HepG2 (cell line): ENCODE data around the gene MED25. TPM values are rescaled to one million over a fixed set of nuclear protein-coding genes. Genes with fewer than 3 reads are reported as not detected.

Experiments used
- CBX1 ChIP-seq: IDR thresholded peaks from one replicate; pipeline ENCODE4 v1.6.1; 2016; ENCODE audit warnings: antibody characterized with exemption, low read depth
- FLYWCH1 ChIP-seq: sonication (generic); formaldehyde crosslinking; IDR thresholded peaks from 2 replicates; pipeline ENCODE4 v1.8.1; 2023; ENCODE audit warnings: mild to moderate bottlenecking, missing genetic modification reagents
- HNF4G ChIP-seq, 2 experiments: sonication (generic) in 1 of 2; formaldehyde crosslinking in 1 of 2; IDR thresholded peaks; 2 replicates each; pipeline versions ENCODE4 v1.4.0 to v1.6.1; 2011 to 2020; ENCODE audit warnings: borderline replicate concordance in 2 of 2, low read depth in 2 of 2, mild to moderate bottlenecking in 2 of 2, low read length in 1 of 2, missing genetic modification reagents in 1 of 2, moderate library complexity in 1 of 2
- KMT2A ChIP-seq: sonication (generic); formaldehyde crosslinking; IDR thresholded peaks from 2 replicates; pipeline ENCODE4 v1.4.0; 2020; ENCODE audit warnings: missing genetic modification reagents
- NFYB ChIP-seq: sonication (generic); formaldehyde crosslinking; IDR thresholded peaks from 2 replicates; pipeline ENCODE4 v1.4.0; 2020; ENCODE audit warnings: missing genetic modification reagents
- PHF20 ChIP-seq: sonication (generic); formaldehyde crosslinking; IDR thresholded peaks from 2 replicates; pipeline ENCODE4 v1.5.0; 2020; ENCODE audit warnings: mild to moderate bottlenecking, missing genetic modification reagents
- ZBTB38 ChIP-seq: sonication (generic); formaldehyde crosslinking; IDR thresholded peaks from 2 replicates; pipeline ENCODE4 v1.5.1; 2020; ENCODE audit warnings: mild to moderate bottlenecking, missing genetic modification reagents
- ZNF143 ChIP-seq: sonication (generic); formaldehyde crosslinking; IDR thresholded peaks from 2 replicates; pipeline ENCODE4 v1.4.0; 2020; ENCODE audit warnings: missing genetic modification reagents
- ZNF180 ChIP-seq: sonication (generic); formaldehyde crosslinking; IDR thresholded peaks from 2 replicates; pipeline ENCODE4 v1.4.0; 2020; ENCODE audit warnings: low read depth, missing genetic modification reagents, borderline replicate concordance
- ZNF282 ChIP-seq: fragments of 450-650 bp; IDR thresholded peaks from 2 replicates; pipeline ENCODE4 v1.6.1; 2018; ENCODE audit not compliant: partially characterized antibody
- ZNF317 ChIP-seq: sonication (generic); formaldehyde crosslinking; IDR thresholded peaks from 2 replicates; pipeline ENCODE4 v1.5.0; 2020; ENCODE audit warnings: mild to moderate bottlenecking, missing genetic modification reagents
- ZNF350 ChIP-seq: sonication (generic); formaldehyde crosslinking; IDR thresholded peaks from 2 replicates; pipeline ENCODE4 v1.4.0; 2020; ENCODE audit warnings: mild to moderate bottlenecking, low read depth, missing genetic modification reagents, borderline replicate concordance
- ZNF501 ChIP-seq: sonication (generic); formaldehyde crosslinking; IDR thresholded peaks from 2 replicates; pipeline ENCODE4 v1.5.1; 2020; ENCODE audit warnings: mild to moderate bottlenecking, moderate library complexity, missing genetic modification reagents
- ZNF543 ChIP-seq: sonication (generic); formaldehyde crosslinking; IDR thresholded peaks from 2 replicates; pipeline ENCODE4 v1.4.0; 2020; ENCODE audit warnings: mild to moderate bottlenecking, missing genetic modification reagents
- ZNF782 ChIP-seq: sonication (generic); formaldehyde crosslinking; IDR thresholded peaks from 2 replicates; pipeline ENCODE4 v1.4.0; 2020; ENCODE audit warnings: missing genetic modification reagents, mild to moderate bottlenecking, borderline replicate concordance
- ZSCAN21 ChIP-seq: sonication (generic); formaldehyde crosslinking; IDR thresholded peaks from 2 replicates; pipeline ENCODE4 v1.8.0; 2022; ENCODE audit warnings: mild to moderate bottlenecking, missing genetic modification reagents, moderate library complexity, borderline replicate concordance
- polyA plus RNA-seq, 8 experiments: library from polyadenylated mRNA; depleted of rRNA in 3 of 8; stranded (reverse) in 7 of 8; unstranded in 1 of 8; fragments of >200 nt; fragmentation: Illumina TruSeq in 4 of 8; extraction: Trizol in 4 of 8; gene quantifications; 2 replicates each; pipeline versions ENCODE4 v1.2.1 to v1.2.3, GENCODE V29; 2011 to 2016; ENCODE audit warnings: low read depth in 4 of 8, missing spikeins in 1 of 8, mixed read lengths in 1 of 8; ENCODE audit not compliant: insufficient read depth in 1 of 8
- total RNA-seq, 5 experiments: library from RNA; depleted of rRNA; stranded (reverse); fragments of >200 nt; fragmentation: Illumina TruSeq; extraction: Trizol; gene quantifications; 2 replicates each; pipeline ENCODE4 v1.2.3, GENCODE V29; 2016; ENCODE audit warnings: low read depth in 1 of 5
- TF ChIP-seq, protein P1 (sequence below): IDR thresholded peaks from 2 replicates; pipeline ENCODE4 v1.6.1; 2016; ENCODE audit warnings: missing compliant biosample characterization, missing genetic modification reagents, borderline replicate concordance
- TF ChIP-seq, protein P2 (sequence below): sonication (generic); formaldehyde crosslinking; IDR thresholded peaks from 2 replicates; pipeline ENCODE4 v1.5.1; 2020; ENCODE audit warnings: mild to moderate bottlenecking, missing genetic modification reagents, moderate library complexity
- TF ChIP-seq, protein P3 (sequence below): sonication (generic); formaldehyde crosslinking; IDR thresholded peaks from 2 replicates; pipeline ENCODE4 v1.5.1; 2020; ENCODE audit warnings: missing genetic modification reagents, mild to moderate bottlenecking, borderline replicate concordance

The MED25 gene
- total and polyA plus RNA-seq, 2 of the 13 experiments (the other 11 are each of a cell fraction or from before 2014, with no cell fraction given): 11.1 to 15.1 TPM

DNA sequence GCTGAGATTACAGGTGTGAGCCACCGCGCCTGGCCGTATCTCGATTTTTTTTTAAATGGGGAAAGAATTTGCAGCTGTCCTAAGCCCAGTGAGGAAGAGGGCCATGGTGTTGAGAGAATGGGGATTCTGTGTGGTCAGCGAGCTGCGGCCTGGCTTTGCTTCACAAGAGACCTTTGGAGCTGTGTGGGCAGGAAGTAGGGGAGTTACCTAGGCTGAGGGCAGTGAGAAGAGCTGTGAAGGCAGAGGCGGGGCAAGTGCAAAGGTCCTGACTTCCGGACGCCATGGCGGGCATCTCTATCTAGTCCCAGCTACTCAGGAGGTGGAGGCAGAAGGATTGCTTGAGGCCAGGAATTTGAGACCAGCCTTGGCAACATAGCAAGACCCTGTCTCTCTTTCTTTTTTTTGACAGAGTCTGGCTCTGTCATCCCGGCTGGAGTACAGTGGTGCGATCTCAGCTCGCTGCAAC, 46.4 kb upstream of the MED25 start (continued):
- TF ChIP-seq ZNF180 (no peak), ZSCAN21 (CRISPR knock-in tag) (peak; percentile 43; the same call in 1 of the 2 replicates), NFYB (CRISPR knock-in tag) (peak; percentile 32; the same call in 1 of the 2 replicates), ZNF317 (CRISPR knock-in tag) (no peak), ZNF282 (no peak), FLYWCH1 (no peak), HNF4G (IDR thresholded peaks at IDR 0.05; ENCODE audit: borderline replicate concordance, low read depth, low read length) (peak; percentile 85), HNF4G (CRISPR knock-in tag; IDR thresholded peaks at IDR 0.05; ENCODE audit: borderline replicate concordance, low read depth) (peak; percentile 83; the same call in 1 of the 2 replicates), ZNF501 (CRISPR knock-in tag) (no peak), CBX1 (no peak), ZNF350 (CRISPR knock-in tag) (no peak), ZNF543 (CRISPR knock-in tag) (0 out of 2 replicates have a peak, but pooled peaks have one; percentile 25), PHF20 (CRISPR knock-in tag) (peak; percentile 81), ZNF143 (CRISPR knock-in tag) (0 out of 2 replicates have a peak, but pooled peaks have one; percentile 16), ZNF782 (CRISPR knock-in tag) (no peak), ZBTB38 (CRISPR knock-in tag) (peak; percentile 62; the same call in 1 of the 2 replicates), KMT2A (CRISPR knock-in tag) (peak; percentile 34; the same call in 1 of the 2 replicates)
- TF ChIP-seq, protein P1, sequence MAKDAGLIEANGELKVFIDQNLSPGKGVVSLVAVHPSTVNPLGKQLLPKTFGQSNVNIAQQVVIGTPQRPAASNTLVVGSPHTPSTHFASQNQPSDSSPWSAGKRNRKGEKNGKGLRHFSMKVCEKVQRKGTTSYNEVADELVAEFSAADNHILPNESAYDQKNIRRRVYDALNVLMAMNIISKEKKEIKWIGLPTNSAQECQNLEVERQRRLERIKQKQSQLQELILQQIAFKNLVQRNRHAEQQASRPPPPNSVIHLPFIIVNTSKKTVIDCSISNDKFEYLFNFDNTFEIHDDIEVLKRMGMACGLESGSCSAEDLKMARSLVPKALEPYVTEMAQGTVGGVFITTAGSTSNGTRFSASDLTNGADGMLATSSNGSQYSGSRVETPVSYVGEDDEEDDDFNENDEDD (CRISPR knock-in tag): peak; percentile 66; the same call in 1 of the 2 replicates
- TF ChIP-seq, protein P2, sequence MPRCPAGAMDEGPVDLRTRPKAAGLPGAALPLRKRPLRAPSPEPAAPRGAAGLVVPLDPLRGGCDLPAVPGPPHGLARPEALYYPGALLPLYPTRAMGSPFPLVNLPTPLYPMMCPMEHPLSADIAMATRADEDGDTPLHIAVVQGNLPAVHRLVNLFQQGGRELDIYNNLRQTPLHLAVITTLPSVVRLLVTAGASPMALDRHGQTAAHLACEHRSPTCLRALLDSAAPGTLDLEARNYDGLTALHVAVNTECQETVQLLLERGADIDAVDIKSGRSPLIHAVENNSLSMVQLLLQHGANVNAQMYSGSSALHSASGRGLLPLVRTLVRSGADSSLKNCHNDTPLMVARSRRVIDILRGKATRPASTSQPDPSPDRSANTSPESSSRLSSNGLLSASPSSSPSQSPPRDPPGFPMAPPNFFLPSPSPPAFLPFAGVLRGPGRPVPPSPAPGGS: peak; percentile 50; the same call in 1 of the 2 replicates
- TF ChIP-seq, protein P3, sequence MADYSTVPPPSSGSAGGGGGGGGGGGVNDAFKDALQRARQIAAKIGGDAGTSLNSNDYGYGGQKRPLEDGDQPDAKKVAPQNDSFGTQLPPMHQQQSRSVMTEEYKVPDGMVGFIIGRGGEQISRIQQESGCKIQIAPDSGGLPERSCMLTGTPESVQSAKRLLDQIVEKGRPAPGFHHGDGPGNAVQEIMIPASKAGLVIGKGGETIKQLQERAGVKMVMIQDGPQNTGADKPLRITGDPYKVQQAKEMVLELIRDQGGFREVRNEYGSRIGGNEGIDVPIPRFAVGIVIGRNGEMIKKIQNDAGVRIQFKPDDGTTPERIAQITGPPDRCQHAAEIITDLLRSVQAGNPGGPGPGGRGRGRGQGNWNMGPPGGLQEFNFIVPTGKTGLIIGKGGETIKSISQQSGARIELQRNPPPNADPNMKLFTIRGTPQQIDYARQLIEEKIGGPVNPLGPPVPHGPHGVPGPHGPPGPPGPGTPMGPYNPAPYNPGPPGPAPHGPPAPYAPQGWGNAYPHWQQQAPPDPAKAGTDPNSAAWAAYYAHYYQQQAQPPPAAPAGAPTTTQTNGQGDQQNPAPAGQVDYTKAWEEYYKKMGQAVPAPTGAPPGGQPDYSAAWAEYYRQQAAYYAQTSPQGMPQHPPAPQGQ: peak; percentile 89; the same call in 1 of the 2 replicates
